HG03342 (cell line): ENCODE data around the gene SMIM45.
"Not testable (repeated sequence)": the region's sequence is repeated elsewhere in the genome, so short reads cannot be mapped to it uniquely, and the experiment has no call there.

Experiments
- ATAC-seq: cut with Tn5 transposase; IDR thresholded peaks from one replicate; pipeline ENCODE4 v1.9.1; 2021; ENCODE audit warnings: mild to moderate bottlenecking, moderate library complexity; ENCODE audit not compliant: unreplicated experiment

Gene SMIM45

DNA sequence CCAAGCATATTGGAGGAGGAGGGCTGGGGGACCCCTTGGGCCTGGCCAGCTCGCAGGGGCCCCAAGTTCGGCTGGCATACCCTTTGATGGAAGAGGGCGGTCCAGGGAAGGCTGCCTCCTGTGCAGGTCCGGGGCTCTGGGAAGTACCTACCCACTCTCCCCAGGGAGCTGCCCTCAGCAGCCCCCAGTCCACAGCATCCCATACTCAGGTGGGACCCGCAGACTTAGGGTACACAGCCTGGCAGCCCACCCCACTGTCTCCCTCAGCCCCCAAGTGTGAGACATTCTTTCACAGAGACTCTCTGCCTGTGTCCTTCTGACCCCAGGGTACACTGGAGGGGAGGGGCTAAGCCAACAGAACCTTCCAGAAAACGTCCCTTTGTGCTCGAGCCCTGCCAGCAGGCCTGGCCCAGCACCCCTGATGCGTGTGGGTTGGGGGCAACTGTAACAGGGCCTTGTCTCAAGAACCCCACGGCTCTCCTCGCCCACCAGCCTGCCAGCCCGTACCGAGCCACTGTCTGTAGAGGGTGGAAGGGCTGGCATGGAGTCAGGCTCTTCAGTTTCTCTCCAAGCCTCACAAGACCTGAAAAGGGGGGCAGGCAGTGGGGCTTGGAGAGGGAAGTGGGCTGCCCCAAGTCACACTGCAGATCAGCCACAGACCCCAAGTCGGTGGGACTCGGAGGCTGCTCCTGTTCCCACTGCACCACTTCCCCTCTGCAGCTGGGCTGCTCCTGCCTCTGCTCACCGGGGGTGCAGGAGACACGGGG is 18.4 kb upstream of the SMIM45 start:
- no peak for ATAC-seq

DNA sequence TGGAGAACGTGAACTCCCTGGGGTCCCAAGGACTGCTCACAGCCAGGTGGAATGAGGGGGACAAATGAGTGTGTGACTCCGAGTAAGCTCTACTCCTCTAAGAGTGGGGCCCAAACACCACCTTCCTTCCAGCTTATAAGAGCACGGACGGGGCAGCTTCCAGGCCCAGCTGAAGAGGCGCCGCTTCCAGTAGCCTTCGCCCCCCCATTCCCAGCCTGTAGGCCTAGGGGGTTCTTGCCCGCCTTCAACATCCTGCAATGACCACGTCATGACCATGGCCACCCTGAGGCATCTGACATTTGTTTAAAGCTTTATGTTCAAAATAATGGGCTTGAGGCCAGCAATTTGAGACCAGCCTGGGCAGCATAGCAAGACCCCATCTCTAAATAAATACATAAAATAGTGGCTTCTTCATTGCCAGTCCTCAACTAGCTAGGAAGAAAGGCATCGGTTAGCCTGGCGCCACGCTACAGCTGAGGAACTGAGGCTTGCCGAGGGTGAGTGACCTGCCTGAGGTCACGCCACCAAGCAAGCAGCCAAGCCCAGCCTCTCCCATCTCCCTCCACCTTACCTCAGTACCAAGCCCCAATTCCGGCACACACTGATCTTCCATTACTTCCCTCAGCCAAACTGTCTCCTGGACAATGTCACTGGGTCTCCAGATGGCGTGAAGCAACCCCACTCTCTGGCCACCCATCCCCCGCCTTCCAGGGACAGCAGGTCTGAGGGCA is 17.5 kb upstream of the SMIM45 start:
- ATAC-seq, result no peak

GRCh38 chr22:41935015-41935351 is 17.0 kb upstream of the SMIM45 start:
- no peak for ATAC-seq

DNA sequence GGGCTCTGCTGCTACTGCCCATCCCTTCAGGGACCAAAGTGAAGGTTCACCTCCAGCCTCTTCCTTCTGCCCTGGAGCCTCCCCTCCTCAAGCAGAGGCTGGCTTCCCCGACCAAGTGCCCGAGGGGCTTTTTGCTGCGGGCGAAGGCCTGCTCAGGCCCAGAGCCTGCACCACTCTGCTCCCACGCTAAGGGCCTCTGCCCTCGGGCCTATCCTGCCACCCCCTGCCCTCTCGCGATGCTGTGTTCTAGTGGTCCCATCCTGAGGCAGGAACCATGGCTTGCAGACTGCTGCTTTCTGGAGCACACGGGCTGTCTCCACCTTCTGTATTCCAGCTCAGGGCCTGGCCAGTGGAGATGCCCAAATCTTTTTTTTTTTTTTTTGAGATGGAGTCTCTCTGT is 16.4 kb upstream of the SMIM45 start:
- ATAC-seq, result no peak

GRCh38 chr22:41936894-41937169 is 15.1 kb upstream of the SMIM45 start:
- ATAC-seq, result no peak

DNA sequence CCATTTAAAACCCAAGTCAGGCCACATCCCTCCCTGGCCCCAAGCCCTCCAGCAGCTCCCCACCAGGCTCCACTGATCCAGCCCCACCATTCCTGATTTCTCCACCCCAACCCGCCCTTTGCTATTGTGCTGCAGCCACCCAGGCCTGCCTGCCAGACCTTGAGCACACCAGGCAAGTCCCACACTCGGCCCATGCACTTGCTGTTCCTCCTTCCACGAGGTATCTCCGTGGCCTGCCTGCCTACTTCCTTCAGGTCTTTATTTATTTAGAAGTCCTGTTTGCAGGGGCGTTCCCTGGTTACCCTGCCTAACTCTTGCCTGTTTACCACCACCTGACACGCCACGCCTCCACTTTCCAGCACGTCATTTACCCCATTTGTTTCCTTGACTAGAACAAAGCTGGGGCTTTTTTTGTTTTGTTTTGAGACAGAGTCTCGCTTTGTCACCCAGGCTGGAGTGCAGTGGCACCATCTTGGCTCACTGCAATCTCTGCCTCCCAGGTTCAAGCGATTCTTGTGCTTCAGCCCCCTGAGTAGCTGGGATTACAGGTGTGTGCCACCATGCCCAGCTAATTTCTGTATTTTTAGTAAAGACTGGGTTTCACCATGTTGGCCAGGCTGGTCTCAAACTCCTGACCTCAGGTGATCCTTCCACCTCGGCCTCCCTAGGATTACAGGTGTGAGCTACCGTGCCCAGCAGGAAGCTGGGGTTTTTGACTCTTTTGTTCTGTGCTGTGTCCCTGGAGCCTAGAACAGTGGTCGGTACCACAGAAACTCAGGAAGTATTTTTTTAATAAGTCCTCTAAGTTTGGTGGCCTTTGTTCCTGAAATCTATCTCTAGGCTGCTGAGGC is 11.7 kb upstream of the SMIM45 start:
- peak; percentile 53 for ATAC-seq

DNA sequence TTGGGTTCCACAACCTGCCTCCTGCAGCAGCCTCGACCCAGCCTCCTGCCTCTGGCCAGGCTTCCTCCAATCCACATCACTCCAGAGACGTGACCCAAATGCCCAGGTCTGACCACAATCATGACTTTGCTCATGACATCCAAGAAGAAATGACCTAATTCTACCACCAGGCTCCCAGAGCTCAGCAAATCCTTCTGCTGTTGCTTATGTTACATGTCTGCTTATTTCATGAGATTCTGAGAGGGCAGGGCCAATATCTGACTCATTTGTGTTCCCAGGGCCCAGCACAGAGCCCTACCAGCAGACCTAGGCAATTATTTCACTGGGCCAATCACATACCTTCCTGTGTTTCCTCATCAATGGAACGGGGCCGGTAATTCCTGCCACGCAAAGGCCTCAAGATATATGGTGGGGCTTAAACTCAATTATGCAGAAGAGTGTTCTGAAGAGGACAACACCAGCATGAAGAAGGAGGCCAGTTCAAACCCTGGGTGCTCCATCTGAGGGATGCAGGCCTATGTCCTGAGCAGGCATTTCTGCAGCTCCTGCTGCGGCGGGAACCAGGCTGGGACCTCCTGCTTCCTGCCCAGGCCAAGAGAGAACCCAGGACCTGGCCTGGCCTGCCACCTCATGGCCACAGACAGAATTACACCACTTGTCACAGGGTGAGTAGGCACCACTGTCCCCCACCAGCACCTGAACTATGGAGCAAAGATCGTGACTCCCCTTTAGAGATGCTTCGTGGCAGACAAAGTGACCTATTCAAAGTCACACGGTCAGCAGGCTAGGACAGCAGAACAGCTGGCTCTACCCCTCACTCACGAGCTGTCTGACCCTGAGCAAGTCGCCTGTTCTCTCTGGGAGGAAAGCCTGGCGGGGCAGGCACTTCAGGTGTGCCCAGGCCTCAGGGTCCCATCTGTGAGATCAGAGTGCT is 10.9 kb upstream of the SMIM45 start:
- no peak for ATAC-seq

DNA sequence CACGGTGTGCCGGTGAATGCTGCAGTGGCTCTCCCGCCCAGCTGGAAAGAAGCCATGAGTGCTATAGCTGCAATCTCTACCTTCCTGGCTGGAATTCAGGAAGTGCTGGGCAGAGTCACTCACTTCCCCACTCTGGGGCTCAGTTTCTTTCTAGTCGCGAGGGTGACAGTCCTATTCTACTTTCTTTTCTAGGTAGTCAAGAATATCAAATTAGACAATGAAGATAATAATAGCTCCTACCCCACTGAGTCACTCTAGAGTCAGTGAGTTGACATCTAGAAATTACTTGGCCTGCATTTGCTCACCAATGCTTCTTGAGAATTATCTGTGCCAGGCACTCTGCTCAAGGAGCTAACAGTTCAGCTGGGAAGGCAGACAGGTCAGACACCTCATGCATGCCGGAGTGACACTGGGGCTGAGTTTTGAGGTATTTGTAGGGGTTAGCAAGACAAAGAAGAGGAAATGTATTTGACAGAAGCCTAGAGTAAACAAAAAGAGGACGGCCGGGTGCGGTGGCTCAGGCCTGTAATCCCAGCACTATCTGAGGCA is 8.2 kb upstream of the SMIM45 start:
- ATAC-seq, result no peak

GRCh38 chr22:41946629-41947423 is 5.1 kb upstream of the SMIM45 start, which contains the start of gene CENPM:
Gene CENPM, minus strand, starts transcription at chr22:41947152. Its CDS starts 76 bp downstream, at chr22:41947076.
- ATAC-seq, result peak; percentile 74

DNA sequence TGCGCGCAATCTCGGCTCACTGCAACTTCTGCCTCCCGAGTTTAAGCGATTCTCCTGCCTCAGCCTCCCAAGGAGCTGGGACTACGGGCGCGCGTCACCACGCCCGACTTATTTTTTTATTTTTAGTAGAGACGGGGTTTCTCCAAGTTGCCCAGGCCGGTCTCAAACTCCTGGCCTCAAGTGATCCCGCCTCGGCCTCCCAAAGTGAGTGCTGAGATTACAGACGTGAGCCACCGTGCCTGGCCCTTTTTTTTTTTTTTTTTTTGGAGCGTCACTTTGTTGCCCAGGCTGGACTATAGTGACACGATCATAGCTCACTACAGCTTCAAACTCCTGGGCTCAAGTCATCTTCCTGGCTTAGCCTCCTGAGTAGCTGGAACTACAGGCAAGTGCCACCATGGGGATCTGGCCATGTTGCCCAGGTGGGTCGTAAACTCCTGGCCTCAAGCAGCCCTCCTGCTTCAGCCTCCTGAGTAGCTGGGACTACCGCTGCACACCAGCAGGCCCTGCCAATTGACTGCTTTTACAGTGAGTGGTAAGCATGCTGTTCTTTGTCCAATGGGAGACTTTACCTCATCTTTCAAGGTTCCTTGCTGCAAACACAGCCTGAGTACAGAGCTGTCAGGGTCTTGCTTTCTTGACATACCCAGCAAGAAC is 4.4 kb upstream of the SMIM45 start:
- ATAC-seq, result no peak

DNA sequence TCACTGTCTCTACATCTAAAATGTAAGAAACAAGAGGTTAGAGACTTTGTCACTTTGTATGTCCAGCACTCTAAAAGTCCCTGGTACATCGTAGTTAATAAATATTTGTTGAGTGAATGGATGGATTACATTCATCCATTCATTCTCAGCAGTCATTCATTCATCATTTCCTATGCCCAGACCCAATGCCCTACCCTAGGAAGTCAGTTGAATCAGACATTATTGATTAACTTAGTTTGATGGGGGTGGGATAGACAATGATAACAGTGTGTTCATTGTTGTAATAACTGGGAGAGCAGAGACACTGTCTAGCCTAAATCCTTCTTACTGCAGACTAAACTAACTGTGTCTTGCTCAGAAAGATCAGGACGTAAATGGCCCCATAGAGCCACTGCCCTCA is 3.8 kb upstream of the SMIM45 start:
- no peak for ATAC-seq

DNA sequence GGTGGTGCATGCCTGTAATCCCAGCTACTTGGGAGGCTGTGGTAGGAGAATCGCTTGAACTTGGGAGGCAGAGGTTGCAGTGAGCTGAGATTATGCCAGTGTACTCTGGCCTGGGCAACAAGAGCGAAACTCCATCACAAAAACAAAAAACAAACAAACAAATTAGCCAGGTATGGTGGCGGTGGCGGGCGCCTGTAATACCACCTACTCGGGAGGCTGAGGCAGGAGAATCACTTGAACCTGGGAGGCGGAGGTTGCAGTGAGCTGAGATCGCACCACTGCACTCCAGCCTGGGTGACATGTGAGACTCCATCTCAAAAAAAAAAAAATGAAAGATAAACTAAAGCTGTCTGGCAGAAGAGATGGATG is 3.0 kb upstream of the SMIM45 start:
- not testable (repeated sequence) for ATAC-seq

DNA sequence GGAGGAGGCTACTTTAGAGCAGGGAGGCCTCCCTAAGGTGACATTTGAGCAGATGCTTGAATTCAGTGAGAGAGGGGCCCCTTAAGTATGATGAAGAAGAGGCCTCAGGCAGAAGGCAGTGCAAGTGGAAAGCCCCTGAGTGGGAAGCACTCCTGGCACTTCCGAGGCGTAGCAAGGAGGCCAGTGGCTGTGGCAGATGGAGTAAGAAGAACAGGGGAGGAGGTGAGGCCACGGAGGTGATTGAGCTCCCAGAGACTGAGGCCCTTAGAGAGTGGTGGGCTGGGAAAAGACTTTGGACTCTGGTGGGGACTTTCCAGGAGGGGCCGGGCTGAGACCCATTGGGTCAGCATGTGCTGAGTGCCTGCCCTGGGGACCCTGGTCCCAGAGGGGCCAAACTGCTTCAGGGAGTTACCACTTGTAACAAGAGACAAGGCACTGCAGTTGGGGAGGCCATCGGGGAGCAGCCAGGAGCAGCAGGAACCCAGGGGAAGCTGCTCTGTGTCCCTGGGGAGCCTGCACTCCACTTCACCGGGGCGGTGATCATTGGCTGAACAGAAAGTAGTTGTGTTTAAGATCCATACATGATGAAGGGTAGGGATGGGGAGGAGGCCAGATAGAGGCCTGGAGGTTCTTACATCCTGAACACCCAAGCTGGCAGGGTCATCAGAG is 2.5 kb upstream of the SMIM45 start:
- no peak for ATAC-seq

GRCh38 chr22:41952713-41953112 is 763 bp downstream of the SMIM45 start:
- ATAC-seq, result no peak

DNA sequence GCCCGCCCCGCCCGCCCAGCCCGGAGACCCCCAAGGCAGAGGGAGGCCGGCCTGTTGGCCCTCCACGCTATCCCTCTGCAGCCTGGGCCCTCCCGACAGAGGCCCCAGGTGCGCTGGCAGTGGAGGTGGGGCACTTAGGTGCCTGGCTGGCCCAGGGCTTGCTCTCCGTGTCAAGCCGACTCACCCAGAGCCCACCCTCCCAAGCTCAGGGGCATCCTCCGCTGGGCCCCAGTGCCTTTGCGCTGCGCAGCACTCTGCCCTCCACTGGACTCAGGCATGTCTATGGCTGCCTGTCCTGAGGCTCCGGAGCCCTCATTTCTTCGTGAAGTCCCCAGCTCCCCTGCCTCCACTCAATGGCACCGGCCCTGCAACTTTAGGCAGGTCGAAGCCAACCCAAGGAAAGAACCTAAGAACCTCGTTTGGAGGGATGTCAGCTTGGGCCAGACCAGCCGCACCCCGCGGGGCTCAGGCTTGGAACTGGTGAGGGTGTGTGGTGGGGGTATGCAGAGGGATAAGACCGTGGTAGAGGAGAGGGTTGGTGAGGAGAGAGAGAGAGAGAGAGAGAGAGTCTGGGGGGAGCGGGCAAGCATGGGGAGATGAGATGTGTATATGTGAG is 6.1 kb downstream of the SMIM45 start:
- ATAC-seq, result no peak

DNA sequence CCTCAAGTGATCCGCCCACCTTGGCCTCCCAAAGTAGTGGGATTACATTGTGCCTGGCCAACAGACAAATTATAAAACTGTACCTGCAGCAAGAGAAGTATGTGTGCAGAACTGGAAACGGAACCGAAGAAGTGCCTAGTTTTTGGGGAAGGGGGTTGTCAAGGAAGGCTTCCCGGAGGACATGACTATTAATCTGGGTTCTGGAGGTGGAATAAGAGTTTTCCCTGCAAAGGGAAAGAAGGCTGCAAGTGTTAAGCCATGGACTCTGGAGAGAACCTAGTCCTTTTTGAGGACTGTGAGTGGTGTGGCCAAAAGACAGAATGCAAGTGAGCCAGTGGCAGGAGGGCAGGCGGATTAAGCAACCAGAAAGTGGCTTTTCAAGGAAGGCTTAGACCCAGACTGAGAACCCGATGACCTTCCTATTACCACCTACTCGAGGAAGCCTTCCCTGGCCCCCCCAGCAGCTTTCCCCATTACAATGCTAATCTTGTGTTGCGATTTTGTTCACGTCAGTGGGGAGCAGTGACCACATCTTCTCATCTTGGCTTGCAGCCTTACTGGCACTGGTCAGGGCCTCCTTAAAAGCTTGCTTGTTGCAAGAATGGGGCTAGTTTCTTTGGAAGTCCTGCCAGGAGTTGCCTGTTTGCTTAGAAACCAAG is 11.6 kb downstream of the SMIM45 start:
- no peak for ATAC-seq

DNA sequence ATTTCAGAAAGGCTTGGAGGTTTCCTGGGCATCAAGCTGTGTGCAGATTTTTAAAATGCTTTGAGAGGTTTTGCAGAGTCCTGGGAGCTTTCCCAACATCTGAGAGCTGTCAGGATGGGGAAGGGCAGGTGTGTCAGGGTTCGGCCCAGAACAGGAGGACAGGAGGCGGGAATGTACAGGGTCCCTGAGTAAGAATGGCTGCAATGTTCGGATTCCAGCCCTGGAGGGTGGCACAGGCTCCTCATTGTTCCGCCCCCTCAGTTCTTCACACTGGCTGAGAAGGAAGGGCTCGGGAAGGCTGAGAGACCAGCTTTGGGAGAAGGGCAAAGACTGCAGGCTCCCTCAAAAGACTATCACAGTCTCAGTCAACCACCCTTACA is 12.2 kb downstream of the SMIM45 start:
- no peak for ATAC-seq

DNA sequence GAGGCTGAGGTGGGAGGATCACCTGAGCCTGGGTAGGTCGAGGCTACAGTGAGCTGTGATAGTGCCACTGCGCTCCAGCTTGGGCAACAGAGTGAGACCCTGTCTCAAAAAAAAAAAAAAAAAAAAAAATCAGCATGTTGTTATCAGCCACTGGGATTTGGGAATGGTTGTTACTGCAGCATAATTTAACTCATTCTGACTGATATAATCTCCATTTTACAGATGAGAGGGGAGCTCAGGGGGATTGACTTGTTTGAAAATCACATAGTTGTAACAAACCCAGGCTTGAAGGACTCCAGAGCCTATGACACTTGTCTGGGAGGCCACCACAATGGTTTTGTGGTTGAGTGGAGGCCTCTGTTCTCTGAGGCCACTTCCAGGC is 14.3 kb downstream of the SMIM45 start:
- ATAC-seq, result no peak
